Mucosa of descending colon (tissue), 3 donors: Measurements from ENCODE around the gene METTL15. TPM values are rescaled to one million over a fixed set of nuclear protein-coding genes. Genes with fewer than 3 reads are reported as not detected.
"Not testable (repeated sequence)": the region's sequence is repeated elsewhere in the genome, so short reads cannot be mapped to it uniquely, and the experiment has no call there.

Experiments
- ATAC-seq: fragments of 200-7000 bp; cut with Tn5 transposase; one replicate; pipeline ENCODE4 v1.9.1; 2020; ENCODE audit warnings: mild to moderate bottlenecking, moderate library complexity
- DNase-seq, 3 donors: peaks; one replicate each; pipeline ENCODE4 v3.0.0-alpha.2; 2020
- H3K36me3 ChIP-seq: fragments of 200-600 bp; one replicate; pipeline ENCODE4 v1.8.0; 2021; ENCODE audit warnings: low read depth, mild to moderate bottlenecking
- H3K4me1 ChIP-seq: fragments of 200-600 bp; one replicate; pipeline ENCODE4 v1.8.0; 2021; ENCODE audit warnings: low read depth, mild to moderate bottlenecking
- H3K4me3 ChIP-seq: fragments of 200-600 bp; one replicate; pipeline ENCODE4 v1.8.0; 2021; ENCODE audit warnings: mild to moderate bottlenecking
- H3K9me3 ChIP-seq: fragments of 200-600 bp; one replicate; pipeline ENCODE4 v1.8.0; 2021; ENCODE audit warnings: mild to moderate bottlenecking
- intact Hi-C, 2 donors: fragments of 100-400 bp; cut with DNase I in 1 of 2; cut with micrococcal nuclease in 1 of 2; formaldehyde crosslinking; loops; one replicate each; pipeline versions ENCODE4 v1.11.0 to v1.11.1; 2022; cut with DNase I, micrococcal nuclease
- total RNA-seq, 3 donors: library from RNA; stranded (reverse); fragmentation: NEBNext Ultra II Directional in 2 of 3; extraction: Animal tissue kit (Norgen Biotek cat#: 25700) in 2 of 3; gene quantifications; one replicate each; pipeline versions ENCODE4 v1.2.1 to v1.2.4, GENCODE V29; 2021 to 2023
- TF ChIP-seq, protein P1 (sequence below): fragments of 200-600 bp; IDR thresholded peaks from one replicate; pipeline ENCODE4 v1.8.0; 2022; ENCODE audit warnings: antibody characterized with exemption, mild to moderate bottlenecking
- donor health status: DM: no; HTN: no; CAD: no; lungs with moderate emphysema.
- donor health status: DM: no; HTN: no; CAD: no.
- donor health status: DM: no; HTN: yes; CAD: no.

Gene METTL15
- total RNA-seq, 3 donors from 2014 or later, result 16.4 to 23.2 (median 17.1) TPM

DNA sequence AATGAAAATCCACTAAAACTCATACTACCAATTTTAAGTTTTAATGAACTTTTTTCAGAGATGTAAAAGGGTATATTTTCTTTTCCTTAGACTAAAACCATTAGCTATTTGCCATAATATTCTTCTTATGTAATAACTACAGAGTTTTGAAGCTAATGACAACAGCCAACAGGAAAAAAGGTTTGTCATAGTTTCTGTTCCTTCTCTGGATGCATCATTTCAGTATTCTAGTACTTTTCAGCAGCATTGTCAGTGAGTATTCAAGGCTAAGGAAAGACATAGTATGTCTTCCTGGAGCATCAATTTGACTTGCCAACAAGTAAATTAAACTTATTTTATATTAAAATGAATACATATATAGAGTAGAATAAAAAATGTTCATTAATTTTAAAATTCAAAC is 166.0 kb downstream of the METTL15 start:
- DNase-seq, result no peak
- intact Hi-C loops, result no loop called here
- no peaks in the 10 kb centered on the region for H3K36me3 ChIP-seq
- ATAC-seq, result no peak
- no peaks in the 10 kb centered on the region for H3K4me1 ChIP-seq
- no peak overlapping the region for H3K4me3 ChIP-seq
- TF ChIP-seq, protein P1, sequence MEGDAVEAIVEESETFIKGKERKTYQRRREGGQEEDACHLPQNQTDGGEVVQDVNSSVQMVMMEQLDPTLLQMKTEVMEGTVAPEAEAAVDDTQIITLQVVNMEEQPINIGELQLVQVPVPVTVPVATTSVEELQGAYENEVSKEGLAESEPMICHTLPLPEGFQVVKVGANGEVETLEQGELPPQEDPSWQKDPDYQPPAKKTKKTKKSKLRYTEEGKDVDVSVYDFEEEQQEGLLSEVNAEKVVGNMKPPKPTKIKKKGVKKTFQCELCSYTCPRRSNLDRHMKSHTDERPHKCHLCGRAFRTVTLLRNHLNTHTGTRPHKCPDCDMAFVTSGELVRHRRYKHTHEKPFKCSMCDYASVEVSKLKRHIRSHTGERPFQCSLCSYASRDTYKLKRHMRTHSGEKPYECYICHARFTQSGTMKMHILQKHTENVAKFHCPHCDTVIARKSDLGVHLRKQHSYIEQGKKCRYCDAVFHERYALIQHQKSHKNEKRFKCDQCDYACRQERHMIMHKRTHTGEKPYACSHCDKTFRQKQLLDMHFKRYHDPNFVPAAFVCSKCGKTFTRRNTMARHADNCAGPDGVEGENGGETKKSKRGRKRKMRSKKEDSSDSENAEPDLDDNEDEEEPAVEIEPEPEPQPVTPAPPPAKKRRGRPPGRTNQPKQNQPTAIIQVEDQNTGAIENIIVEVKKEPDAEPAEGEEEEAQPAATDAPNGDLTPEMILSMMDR, result no peak
- H3K9me3 ChIP-seq, result no peaks in the 10 kb centered on the region

DNA sequence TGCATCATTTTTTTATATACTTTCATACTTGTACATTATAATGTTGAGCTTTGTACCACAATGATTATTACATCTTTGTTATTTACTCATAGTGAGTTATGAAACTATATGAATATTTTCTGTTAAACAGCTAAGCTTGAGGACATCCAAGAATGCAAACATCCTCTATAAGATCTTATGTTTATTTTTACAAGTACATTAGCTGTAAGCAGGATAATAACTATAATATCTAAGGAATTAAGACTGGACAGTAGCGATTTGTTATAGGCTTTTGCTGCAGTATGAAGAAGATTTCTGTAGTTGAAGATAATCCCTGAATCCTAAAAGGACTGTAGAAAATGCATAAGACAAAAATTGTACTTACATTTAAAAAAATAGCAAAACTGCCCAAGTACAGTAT is 176.0 kb downstream of the METTL15 start:
- no peaks in the 10 kb centered on the region for H3K9me3 ChIP-seq
- DNase-seq (no peak), ATAC-seq (no peak)
- intact Hi-C loops, result no loop called here
- no peaks in the 10 kb centered on the region for H3K36me3 ChIP-seq
- H3K4me3 ChIP-seq, result no peak overlapping the region
- TF ChIP-seq, protein P1, result no peak
- H3K4me1 ChIP-seq, result no peaks in the 10 kb centered on the region

DNA sequence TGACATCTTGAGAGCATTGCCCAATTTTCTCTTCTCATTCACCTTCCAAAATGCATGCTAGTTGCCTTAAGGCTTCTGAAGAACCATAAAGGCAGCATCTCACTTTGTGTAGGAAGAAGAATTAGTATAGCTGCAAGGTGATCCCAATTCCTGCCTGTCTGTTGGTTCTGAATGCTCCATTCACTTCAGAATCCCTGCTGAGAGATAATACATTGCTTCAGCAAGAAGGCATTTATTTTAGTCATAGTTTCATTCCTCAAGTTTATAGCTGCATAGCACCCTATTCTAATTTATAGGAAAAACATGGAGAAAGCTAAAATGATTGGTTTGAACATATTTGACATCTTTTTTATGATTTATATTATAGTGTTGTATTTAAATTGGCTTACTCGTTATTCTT is 181.3 kb downstream of the METTL15 start:
- DNase-seq (no peak), ATAC-seq (no peak)
- Histone ChIP-seq H3K4me1 (no peaks in the 10 kb centered on the region), H3K4me3 (no peak overlapping the region), H3K9me3 (no peaks in the 10 kb centered on the region), H3K36me3 (no peaks in the 10 kb centered on the region)
- TF ChIP-seq, protein P1, result no peak
- intact Hi-C loops, result no loop called here

DNA sequence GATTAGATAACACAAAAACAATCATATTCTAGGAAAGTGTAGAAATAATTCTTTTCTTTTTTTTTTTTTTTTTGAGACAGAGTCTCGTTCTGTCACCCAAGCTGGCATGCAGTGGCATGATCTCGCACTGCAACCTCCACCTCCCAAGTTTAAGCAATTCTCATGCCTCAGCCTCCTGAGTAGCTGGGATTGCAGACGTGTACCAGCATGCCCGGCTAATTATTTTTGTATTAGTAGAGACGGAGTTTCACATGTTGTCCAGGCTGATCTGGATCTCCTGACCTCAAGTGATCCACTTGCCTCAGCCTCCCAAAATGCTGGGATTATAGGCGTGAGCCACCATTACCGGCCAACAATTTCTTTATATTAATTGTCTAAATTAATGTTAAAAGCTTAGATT is 182.8 kb downstream of the METTL15 start:
- H3K4me1 ChIP-seq, ATAC-seq, H3K36me3 ChIP-seq, H3K9me3 ChIP-seq, H3K4me3 ChIP-seq, DNase-seq, intact Hi-C loops: not testable (repeated sequence)

DNA sequence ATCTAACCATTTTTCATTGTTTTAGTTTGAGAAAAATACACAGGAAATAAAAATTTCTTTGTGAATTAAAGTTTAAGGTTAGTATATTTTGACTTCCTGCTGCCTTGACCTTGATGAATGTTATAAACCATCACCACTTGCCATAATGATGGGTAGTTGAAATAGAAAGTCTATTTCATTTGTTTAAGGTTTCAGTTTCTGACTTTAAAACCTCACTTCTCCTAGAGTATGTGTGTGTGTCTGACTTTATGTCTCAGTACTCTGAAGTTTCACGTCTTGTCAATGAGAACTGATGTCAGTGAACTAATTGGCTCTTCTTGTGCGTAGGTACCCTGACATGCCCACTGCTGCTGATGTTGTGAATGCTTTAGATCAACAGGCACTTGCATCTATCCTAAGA is 188.2 kb downstream of the METTL15 start:
- TF ChIP-seq, protein P1, result no peak
- ATAC-seq, result no peak
- H3K9me3 ChIP-seq, result no peaks in the 10 kb centered on the region
- intact Hi-C loops, result no loop called here
- no peak overlapping the region for H3K4me3 ChIP-seq
- no peak for DNase-seq
- H3K4me1 ChIP-seq, result no peaks in the 10 kb centered on the region
- H3K36me3 ChIP-seq, result no peaks in the 10 kb centered on the region

DNA sequence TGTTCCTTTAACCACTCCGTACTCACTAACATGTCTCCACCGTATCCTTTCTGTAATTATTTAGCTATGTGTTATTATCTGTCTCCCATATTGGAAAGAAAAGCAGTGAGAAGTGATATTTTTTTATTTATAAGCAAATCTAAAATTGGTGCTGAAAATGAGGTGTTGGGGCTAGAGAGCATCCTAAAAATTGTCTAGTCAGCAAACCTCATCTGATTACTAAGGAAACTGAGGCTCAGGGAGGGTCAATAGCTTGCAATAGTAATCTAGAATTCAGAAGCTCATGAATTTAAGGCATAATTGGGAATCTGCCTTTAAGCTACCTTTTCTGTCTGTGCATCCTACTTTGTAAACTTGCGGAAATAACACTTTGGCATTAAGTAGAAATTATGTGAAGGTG is 190.0 kb downstream of the METTL15 start:
- TF ChIP-seq, protein P1, result no peak
- no peaks in the 10 kb centered on the region for H3K36me3 ChIP-seq
- ATAC-seq (no peak), DNase-seq (no peak)
- no peaks in the 10 kb centered on the region for H3K9me3 ChIP-seq
- intact Hi-C loops, result no loop called here
- no peaks in the 10 kb centered on the region for H3K4me1 ChIP-seq
- H3K4me3 ChIP-seq, result no peak overlapping the region
